ENCODE measurements around the gene ZNF689.
"Not testable (repeated sequence)": the region's sequence is repeated elsewhere in the genome, so short reads cannot be mapped to it uniquely, and the experiment has no call there.

Gene ZNF689

DNA sequence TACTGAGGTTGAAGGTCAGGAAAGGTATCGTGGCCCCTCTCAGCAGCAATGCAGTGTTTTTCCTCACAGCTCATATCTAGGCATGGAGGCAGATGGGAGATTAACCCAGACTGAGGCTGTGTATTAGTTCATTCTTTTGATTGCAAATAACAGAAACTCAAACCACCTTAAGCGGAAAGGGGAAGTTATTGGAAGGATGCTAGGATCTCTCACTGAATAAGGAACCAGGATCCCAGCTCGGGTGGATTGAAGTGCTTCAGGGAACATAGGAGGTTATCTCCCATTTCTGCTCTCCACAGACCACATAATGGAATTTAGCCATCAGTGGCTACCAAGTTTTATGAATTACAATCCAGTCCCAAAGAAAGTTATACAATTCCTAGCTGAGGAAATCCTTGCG lies 8.2 kb downstream of the ZNF689 start:
- no peak for DNase-seq (ENCODE audit: extremely low read depth in 1 of 2, low read depth in 1 of 2)

DNA sequence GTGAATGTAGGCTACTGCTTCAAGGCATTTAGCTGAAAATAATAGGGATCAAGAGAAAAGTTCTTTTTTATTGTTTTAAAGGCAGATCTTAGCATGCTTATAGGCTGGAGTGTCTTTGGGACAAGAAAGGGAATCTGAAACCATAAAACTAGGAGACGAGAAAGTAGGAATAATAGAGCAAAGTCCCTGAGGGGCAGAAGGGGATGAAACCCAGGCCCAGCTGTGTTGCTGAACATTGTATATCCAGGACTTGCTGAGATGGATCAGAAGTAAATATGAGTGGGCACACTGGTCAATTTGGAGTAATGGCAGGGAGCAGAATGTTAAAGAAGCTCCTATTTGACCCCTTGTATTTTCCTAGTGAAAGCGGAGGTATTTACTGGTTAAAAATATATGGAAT lies 9.3 kb downstream of the ZNF689 start:
- no peak for DNase-seq (ENCODE audit: extremely low read depth in 1 of 2, low read depth in 1 of 2)

DNA sequence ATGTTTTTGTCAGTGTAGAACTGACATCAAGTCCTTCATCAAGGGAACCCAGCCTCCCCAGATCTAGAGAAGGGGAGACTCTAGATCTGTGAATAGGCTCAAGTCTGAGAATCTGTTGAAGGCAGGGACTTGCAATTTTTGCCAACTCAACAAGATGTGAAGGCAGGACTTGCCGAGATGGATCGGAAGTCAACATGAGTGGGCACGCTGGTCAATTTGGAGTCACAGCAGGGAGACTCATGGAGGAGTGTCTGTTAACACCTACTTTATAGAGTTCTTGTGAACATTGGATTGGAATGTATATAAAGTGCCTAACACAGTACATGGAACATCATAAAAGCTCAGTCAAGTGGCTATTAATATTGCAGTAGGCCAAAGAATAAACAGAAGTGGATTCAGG lies 10.0 kb downstream of the ZNF689 start:
- no peak for DNase-seq (ENCODE audit: extremely low read depth in 1 of 2, low read depth in 1 of 2)

DNA sequence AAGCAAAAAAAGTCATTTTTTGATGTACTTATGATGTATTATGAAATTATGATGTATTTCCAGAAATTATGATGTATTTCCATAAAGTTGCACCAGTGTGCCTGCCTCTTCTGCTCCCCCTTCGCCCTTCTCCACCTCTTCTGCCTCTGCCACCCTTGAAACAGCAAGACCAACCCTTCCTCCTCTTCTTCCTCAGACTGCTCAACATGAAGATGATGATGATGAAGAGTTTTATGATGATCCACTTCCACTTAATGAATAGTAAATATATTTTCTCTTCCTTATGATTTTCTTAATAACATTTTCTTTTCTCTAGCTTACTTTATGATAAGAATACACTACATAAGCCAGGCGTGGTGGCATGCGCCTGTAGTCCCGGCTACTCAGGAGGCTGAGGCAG lies 17.3 kb downstream of the ZNF689 start:
- DNase-seq (ENCODE audit: extremely low read depth in 1 of 2, low read depth in 1 of 2) = no peak

DNA sequence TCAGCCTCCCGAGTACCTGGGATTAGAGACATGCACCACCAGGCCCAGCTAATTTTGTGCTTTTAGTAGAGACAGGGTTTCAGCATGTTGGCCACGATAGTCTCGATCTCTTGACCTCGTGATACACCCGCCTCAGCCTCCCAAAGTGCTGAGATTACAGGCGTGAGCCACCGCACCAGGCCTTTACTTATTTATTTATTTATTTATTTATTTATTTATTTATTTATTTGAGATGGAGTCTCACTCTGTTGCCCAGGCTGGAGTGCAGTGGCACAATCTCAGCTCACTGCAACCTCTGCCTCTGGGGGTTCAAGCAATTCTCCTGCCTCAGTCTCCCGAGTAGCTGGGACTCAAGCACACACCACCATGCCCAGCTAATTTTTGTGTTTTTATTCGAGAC lies 19.3 kb downstream of the ZNF689 start:
- DNase-seq (ENCODE audit: extremely low read depth in 1 of 2, low read depth in 1 of 2) = not testable (repeated sequence)

DNA sequence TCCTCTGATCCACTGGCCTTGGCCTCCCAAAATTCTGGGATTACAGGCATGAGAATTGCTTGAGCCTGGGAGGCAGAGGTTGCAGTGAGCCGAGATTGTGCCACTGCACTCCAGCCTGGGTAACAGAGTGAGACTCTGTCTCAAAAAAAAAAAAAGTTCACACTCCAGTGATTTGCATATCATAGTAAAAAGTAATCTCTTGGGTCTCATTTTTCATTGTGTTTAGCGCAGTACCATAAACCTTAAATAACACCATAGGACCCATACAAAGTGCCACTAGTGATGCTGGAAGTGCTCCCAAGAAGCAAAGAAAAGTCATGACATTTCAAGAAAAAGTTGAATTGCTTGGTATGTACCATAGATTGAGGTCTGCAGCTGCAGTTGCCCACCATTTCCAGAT lies 20.6 kb downstream of the ZNF689 start:
- not testable (repeated sequence) for DNase-seq (ENCODE audit: extremely low read depth in 1 of 2, low read depth in 1 of 2)

DNA sequence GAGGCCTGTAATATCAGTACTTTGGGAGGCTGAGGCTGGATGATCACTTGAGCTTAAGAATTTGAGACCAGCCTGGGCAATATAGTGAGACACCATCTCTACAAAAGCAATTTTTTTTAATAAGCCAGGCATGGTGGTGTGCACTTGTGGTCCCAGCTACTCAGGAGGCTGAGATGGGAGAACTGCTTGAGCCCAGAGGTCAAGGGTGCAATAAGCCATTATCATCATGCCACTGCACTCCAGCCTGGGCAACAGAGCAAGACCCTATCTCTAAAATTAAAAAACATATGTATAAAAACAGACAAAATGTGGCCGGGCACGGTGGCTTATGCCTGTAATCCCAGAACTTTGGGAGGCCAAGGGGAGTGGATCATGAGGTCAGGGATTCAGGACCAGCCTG lies 21.5 kb downstream of the ZNF689 start:
- no peak for DNase-seq (ENCODE audit: extremely low read depth in 1 of 2, low read depth in 1 of 2)

DNA sequence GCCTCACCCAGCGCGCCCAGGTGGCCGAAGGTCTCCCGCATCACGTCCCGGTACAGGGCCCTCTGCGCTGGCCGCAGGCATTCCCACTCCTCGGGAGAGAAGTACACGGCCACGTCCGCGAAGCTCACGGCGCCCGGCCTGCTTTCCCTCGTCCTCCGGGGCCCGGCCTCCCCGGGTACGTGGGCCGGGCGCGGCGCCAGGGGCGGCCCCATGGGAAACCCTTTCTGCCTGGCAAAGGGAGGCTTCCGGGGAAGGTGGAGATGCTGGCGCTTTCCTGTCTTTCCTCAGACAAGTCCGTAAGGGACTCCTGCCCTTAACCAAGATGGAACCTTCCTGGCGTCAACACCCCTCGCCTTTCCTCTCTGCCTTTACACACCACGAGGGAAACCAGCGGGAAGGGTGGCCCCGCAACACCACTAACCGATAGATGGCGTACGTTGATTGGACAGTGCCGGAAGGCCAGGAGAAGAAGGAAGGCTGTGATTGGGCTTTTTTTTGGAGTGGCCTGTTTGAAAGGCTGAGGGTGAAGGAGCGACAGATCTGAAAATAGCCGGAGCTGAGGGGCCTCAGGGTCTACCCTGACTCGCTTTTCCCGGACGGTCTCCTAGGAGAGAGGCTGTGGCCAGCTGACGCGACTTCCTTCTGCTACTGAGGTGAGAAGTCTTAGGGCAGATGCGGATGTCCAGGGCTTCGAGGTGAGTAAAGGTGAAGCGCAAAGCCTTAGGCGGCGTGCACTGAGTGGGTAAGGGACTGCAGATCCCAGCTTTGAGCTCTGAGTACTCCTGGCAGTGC lies 24.6 kb downstream of the ZNF689 start, which contains the start of gene ZNF785:
Gene ZNF785 (minus strand): TSS at position 298 of the 792 bp plus-strand sequence. CDS start 86 bp downstream, at position 212.
- peak; percentile 74 to 94 for DNase-seq (ENCODE audit: extremely low read depth in 1 of 2, low read depth in 1 of 2)

DNA sequence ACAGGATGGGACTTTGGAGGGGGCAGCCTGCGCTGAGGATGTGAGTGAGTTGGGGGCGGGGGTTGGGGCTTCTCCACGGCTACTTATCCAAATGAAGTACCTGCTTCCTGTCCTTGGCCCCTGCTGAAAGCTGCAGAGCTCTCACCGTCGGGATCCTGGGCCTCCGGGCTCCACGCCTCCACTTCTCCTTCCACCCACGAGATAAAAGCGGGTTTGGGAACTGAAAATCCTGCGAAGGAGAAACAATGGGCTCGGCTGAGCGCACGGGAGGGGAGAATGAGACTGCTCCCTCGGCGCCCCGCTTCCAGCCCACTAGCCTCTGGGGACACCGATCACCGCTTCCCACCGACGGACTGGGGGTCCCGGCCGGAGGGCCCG lies 25.2 kb downstream of the ZNF689 start:
- DNase-seq (ENCODE audit: extremely low read depth in 1 of 2, low read depth in 1 of 2) = no peak

DNA sequence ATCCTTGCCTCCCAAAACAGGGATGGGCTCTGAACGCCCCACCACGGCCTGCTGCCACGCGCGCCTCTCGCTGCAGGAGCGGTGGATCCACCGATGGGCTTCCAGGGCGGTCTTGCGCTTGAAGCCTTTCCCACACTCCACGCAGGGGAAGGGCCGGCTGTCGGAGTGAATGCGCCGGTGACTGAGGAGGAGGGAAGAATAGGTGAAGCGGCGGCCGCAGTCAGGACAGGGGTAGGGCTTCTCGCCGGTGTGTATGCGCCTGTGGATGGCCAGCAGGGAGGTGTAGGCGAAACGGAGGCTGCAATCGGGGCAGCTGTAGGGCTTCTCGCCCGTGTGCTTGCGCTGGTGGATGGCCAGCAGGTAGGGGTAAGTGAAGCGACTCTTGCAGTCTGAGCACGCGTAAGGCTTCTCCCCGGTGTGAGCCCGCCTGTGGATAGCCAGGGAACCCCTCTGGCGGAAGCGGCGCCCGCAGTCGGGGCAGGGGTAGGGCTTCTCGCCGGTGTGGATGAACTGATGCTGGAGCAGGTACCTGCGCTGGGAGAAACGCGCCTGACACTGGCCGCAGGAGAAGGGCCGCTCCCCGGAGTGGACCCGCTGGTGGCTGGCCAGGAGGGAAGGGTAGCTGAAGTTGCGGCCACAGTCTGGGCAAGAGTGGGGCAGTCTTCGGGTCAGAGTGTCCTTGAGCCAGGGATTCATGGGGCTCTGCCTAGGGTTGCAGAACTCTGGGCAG lies 27.4 kb downstream of the ZNF689 start:
- no peak for DNase-seq (ENCODE audit: extremely low read depth in 1 of 2, low read depth in 1 of 2)

DNA sequence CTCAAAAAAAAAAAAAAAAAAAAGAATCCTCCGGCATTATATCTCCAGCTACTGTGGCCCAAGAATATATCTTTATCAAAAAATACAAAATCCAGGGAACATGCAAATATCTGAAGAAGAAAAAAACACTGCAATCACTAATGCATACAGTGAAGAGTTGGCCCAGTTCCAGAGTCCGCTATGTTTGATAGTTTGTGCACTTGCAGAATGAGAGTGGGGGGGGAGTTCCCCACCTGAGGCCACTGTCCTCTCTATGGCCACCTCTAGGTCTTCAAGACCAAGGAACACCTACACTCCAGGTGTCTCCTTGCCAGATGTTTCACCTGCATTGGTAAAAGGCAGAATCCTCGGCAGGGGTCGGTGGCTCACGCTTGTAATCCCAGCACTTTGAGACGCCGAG lies 28.7 kb downstream of the ZNF689 start:
- no peak for DNase-seq (ENCODE audit: extremely low read depth in 1 of 2, low read depth in 1 of 2)

DNA sequence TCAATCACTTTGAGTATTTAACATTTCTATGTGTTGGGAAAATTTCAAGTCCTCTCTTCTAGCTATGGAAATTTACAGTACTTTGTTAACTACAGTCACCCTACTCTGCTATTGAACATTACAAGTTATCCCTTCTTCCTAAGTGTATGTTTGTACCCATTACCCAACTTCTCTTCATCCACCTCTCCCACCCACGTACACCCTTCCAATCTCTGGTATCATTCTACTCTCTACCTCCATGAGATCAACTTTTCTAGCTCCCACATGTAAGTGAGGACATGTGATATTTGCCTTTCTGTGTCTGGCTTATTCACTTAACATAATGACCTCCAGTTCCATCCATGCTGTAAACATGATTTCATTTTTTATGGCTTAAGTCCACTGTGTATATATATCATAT lies 35.5 kb downstream of the ZNF689 start:
- no peak for DNase-seq (ENCODE audit: extremely low read depth in 1 of 2, low read depth in 1 of 2)

DNA sequence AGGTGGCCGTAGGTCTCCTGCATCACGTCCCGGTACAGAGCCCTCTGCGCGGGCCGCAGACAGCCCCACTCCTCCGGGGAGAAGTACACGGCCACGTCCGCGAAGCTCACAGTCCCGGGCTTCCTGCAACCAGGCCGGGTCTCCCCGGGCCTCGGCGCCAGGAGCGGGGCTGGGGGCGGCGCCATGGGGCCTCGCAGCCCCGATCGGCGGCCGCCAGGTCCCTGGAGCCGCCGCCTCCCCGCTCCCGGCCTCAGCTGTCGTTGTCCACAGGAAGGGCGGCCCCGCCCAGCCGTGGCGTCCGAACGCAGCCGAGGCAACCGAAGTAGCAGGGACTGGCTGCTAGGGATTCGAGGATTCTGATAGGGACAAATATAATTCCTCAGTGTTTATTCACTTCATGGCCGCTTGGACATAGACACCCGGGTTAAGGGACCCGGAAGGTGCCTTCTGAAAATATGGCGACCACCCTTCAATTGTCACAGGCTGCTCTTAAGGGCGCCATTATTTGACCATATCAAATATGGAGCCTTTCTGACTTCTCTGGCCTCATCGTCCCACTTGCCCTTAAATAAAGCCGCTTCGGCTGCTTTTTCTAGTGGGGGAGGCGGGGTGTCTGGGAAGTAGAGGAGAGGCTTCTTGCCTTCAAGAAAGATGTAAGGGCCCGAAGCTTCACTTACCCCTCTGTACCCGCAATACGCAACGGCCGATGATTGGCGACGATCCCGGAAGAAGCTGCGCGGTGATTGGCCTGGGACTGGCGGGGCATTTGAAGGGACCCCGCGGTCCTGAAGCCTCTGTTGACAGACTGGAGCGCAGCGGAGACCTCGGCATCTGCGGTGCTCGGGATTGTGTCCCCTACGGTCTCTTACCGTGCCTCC lies 38.5 kb downstream of the ZNF689 start, which contains the start of gene ZNF688:
Gene ZNF688 (minus strand): TSS at position 270 of the 878 bp plus-strand sequence. CDS start 85 bp downstream, at position 185.
- DNase-seq (ENCODE audit: extremely low read depth in 1 of 2, low read depth in 1 of 2) = peak; percentile 75 to 91

DNA sequence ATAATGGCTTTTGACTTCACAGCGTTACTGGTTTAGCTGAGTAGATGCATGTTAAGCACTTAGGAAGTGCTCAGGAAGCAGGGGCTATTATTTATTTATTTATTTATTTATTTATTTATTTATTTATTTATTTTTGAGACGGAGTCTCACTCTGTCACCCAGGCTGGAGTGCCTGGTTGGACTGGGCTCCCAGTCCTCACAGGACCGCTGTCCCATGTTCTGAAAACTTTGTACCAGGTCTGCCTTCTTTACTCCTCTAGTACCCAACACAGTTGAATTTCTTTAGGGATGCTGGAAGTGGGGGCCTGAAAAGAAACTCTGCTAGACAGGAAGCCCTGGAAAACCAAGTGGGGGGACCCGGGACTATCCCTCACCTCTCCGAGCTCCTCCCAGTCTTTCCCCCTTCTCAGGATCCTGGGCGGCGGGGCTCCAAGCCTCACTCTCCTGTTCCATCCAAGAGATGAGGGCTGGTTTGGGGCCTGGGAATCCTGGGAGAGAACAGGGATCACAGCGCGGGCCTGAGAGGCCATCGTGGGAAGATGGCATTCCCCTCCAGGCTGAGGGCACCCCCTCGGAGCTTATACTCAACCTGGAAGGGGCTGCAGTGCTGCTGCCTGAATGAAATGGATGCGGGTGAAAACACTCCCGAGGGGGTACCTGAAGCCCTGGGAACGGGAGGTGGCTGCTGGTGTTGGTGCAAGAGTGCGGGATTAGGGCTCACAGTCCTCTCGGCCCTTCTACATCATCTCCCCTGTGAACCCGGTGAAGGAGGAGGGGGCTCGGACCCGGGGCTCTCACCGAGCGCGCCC lies 39.3 kb downstream of the ZNF689 start:
- no peak for DNase-seq (ENCODE audit: extremely low read depth in 1 of 2, low read depth in 1 of 2)

DNA sequence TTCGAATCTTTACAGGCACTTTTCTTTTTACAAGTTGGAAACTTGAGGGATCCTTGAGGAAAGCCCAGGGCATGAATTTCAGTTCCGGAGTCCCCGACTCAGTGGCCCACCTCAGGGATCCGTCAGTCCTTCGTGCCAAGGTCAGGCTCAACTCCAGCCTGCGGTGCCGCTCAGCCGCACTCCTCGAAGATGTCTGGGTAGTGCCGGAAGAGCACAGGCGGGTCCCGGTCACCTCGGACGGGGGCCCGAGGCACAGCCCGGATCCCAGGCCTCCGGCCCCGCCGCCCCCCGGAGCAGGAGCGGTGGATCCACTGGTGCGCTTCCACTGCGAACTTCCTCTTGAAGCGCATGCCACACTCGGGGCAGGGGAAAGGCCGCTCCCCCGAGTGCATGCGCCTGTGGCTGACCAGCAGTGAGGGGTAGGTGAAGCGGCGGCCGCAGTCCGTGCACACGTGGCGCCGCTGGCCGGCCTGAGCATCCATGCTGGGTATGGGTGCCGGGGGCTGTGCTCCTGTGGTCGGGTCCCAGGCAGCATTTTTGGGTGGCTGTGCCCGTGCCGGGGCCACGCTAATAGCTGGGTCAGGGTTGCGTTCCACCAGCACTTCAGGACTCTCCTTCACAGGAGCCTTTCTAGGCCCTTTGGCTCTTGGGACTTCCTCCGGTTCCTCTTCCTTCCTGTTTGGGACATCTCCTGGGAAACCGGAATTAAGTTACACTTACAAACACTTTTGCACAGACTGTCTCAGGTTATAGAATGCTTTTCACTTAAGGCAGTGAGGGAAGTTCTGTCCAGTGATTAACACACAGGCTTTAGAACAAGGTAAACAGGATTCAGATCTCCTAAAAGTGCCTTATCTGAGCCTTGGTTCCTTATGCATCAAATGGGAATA lies 40.2 kb downstream of the ZNF689 start:
- DNase-seq (ENCODE audit: extremely low read depth in 1 of 2, low read depth in 1 of 2) = no peak

DNA sequence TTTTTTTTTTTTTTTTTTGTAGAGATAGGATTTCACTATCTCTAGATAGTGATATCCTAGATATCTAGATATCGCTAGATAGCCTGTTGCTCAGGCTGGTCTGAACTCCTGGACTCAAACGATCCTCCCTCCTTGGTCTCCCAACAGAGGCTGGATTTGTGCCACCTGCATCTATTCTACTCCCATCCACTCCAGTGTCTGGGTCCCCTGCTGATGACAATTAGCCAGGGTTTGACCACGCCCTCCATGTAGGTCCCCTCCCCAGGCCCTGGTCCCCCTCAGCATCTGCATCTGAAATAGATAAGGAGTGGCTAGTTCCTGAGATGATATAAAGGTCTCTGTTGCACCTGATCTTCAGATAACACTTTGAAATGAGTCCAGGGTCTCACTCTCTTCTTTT lies 40.9 kb downstream of the ZNF689 start:
- no peak for DNase-seq (ENCODE audit: extremely low read depth in 1 of 2, low read depth in 1 of 2)

DNA sequence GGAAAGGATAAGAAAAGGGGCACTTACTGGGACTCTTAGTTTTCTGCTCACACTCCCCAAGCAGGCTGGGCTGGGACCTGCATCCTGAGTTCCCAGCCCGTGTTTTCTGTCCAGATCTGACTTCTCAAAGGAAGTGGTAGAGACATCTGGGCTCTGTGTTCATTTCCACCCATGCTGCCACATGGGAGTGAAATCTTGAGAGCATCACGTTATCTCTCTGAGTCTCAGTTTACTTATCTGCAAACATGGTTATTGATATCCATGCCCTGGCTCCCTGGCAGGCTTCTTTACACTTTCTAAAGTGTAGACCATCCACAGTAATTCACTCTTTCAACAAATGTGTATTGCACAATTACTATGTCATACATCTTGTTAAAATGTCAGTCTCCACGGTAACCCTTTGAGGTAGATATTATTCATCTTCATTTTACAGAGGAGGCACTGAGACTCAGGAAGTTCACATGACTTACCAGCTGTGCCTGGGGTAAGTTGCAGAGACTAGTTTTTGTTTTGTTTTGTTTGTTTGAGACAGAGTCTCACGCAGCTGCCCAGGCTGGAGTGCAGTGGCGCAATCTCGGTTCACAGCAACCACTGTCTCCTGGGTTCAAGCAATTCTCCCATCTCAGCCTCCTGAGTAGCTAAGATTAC lies 42.1 kb downstream of the ZNF689 start:
- DNase-seq (ENCODE audit: extremely low read depth in 1 of 2, low read depth in 1 of 2) = peak in 1 of 2 donors; percentile 32

DNA sequence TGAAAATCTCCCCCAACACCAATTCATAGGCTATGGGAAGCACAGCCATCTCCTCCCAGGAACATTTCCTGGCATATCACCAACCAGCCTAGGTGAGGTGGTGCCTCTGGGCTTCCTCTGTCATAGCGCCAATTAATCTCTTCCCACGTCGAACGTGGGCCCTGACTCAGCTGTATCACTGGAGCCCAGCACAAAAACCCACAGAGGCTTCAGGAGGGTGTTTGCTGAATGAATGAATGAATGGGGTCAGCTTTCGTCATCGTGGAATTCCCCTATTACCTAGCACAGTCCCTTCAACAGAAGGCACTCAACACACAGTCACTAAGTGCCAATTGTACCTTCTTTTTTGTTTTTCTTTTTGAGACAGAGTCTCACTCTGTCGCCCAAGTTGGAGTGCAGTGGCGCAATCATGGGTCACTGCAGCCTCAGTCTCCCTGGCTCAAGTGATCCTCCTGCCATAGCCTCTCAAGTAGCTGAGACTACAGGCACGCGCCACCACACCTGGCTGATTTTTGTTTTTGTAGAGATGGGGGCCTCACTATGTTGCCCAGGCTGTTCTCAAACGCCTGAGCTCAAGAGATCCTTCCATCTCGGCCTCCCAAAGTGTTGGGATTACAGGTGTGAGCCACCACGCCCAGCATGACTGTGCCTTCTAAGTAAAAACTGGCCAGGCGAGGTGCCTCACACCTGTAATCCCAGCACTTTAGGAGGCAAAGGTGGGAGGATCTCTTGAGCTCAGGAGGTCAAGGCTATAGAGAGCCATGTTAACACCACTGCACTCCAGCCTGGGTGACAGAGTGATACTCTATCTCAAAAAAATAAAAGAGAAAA lies 42.8 kb downstream of the ZNF689 start:
- DNase-seq (ENCODE audit: extremely low read depth in 1 of 2, low read depth in 1 of 2) = peak in 1 of 2 donors; percentile 65
